Left colon (tissue), 2 donors: ENCODE results near the gene SEMA3E. TPM values are rescaled to one million over a fixed set of nuclear protein-coding genes. Genes with fewer than 3 reads are reported as not detected.

Source experiments
- ATAC-seq: fragments of 200-7000 bp; cut with Tn5 transposase; one replicate; pipeline ENCODE4 v1.9.1; 2020; ENCODE audit warnings: mild to moderate bottlenecking, moderate library complexity
- DNase-seq, 2 donors: peaks; one replicate each; pipeline ENCODE4 v3.0.0-alpha.2; 2020
- intact Hi-C, 2 donors: fragments of 100-400 bp; cut with DNase I in 1 of 2; cut with micrococcal nuclease in 1 of 2; formaldehyde crosslinking; loops; one replicate each; pipeline versions ENCODE4 v1.11.2 to v1.14.0; 2022; cut with DNase I, micrococcal nuclease
- total RNA-seq, 2 donors: library from RNA; stranded (reverse); fragmentation: NEBNext Ultra II Directional; extraction: Animal tissue kit (Norgen Biotek cat#: 25700); gene quantifications; one replicate each; pipeline ENCODE4 v1.2.1, GENCODE V29; 2021
- donor health status: DM: no; HTN: no; CAD: no.
- donor health status: DM: yes; HTN: yes; CAD: no.

SEMA3E gene
- total RNA-seq, 2 donors from 2014 or later, result 1.4 to 2.2 TPM

GRCh38 chr7:83517035-83517700 is 131.8 kb downstream of the SEMA3E start:
- ATAC-seq (no peak), DNase-seq (no peak)
- intact Hi-C loops, result no loop called here

- intact Hi-C loops, result no loop called here
- no peak for ATAC-seq
- no peak for DNase-seq
These were observed 134.0 kb downstream of the SEMA3E start for GRCh38 chr7:83514977-83515376.

GRCh38 chr7:83509255-83510021 is 139.5 kb downstream of the SEMA3E start:
- no peak for ATAC-seq
- intact Hi-C loops, result no loop called here
- DNase-seq, result no peak

GRCh38 chr7:83504330-83504729 is 144.6 kb downstream of the SEMA3E start:
- ATAC-seq, result no peak
- intact Hi-C loops, result no loop called here

GRCh38 chr7:83502636-83503035 is 146.3 kb downstream of the SEMA3E start:
- DNase-seq (no peak), ATAC-seq (no peak)
- intact Hi-C loops, result no loop called here

More at GRCh38 chr7:83504330-83504729, 144.6 kb downstream of the SEMA3E start:
- no peak for DNase-seq

GRCh38 chr7:83494683-83495082 is 154.3 kb downstream of the SEMA3E start:
- ATAC-seq (no peak), DNase-seq (no peak)
- intact Hi-C loops, result no loop called here

- no peak for ATAC-seq
- DNase-seq, result no peak
- intact Hi-C loops, result no loop called here
These were observed 156.1 kb downstream of the SEMA3E start for GRCh38 chr7:83492802-83493201.

- ATAC-seq (no peak), DNase-seq (no peak)
- intact Hi-C loops, result no loop called here
These were observed 161.1 kb downstream of the SEMA3E start for GRCh38 chr7:83487801-83488200.

- DNase-seq (no peak), ATAC-seq (no peak)
- intact Hi-C loops, result no loop called here
These were observed 162.0 kb downstream of the SEMA3E start for GRCh38 chr7:83486957-83487356.

GRCh38 chr7:83486536-83486935 is 162.4 kb downstream of the SEMA3E start:
- no peak for DNase-seq
- no peak for ATAC-seq
- intact Hi-C loops, result no loop called here

- ATAC-seq, result no peak
- no peak for DNase-seq
- intact Hi-C loops, result no loop called here
These were observed 164.1 kb downstream of the SEMA3E start for GRCh38 chr7:83484826-83485225.

GRCh38 chr7:83484266-83484665 is 164.7 kb downstream of the SEMA3E start:
- no peak for ATAC-seq
- intact Hi-C loops, result no loop called here
- no peak for DNase-seq

- ATAC-seq, result no peak
- no peak for DNase-seq
- intact Hi-C loops, result no loop called here
These were observed 170.3 kb downstream of the SEMA3E start for GRCh38 chr7:83478616-83479015.

GRCh38 chr7:83476511-83477050 is 172.4 kb downstream of the SEMA3E start:
- no peak for ATAC-seq
- no peak for DNase-seq
- intact Hi-C loops, result no loop called here

GRCh38 chr7:83475420-83475819 is 173.5 kb downstream of the SEMA3E start:
- intact Hi-C loops, result no loop called here

GRCh38 chr7:83472376-83472775 is 176.6 kb downstream of the SEMA3E start:
- intact Hi-C loops, result no loop called here
- no peak for DNase-seq
- ATAC-seq, result no peak

More at GRCh38 chr7:83475420-83475819, 173.5 kb downstream of the SEMA3E start:
- ATAC-seq (no peak), DNase-seq (no peak)

- intact Hi-C loops, result no loop called here
- DNase-seq, result no peak
- no peak for ATAC-seq
These were observed 179.4 kb downstream of the SEMA3E start for GRCh38 chr7:83469491-83469890.

GRCh38 chr7:83469076-83469475 is 179.9 kb downstream of the SEMA3E start:
- intact Hi-C loops, result no loop called here
- ATAC-seq (no peak), DNase-seq (no peak)

GRCh38 chr7:83468251-83468739 is 180.6 kb downstream of the SEMA3E start:
- intact Hi-C loops, result no loop called here
- DNase-seq (peak; percentile 39 to 41), ATAC-seq (peak; percentile 48)

- ATAC-seq (no peak), DNase-seq (no peak)
- intact Hi-C loops, result no loop called here
These were observed 181.4 kb downstream of the SEMA3E start for GRCh38 chr7:83467493-83467892.
